GM12878 (cell line): ENCODE data around the gene TM7SF3. TPM values are rescaled to one million over a fixed set of nuclear protein-coding genes. Genes with fewer than 3 reads are reported as not detected.

Experiments
- ATAC-seq: fragments of 200-7000 bp; cut with Tn5 transposase; 3 replicates; pipeline ENCODE4 v1.9.1; 2020; ENCODE audit warnings: mild to moderate bottlenecking, moderate library complexity
- BruUV-seq: library from RNA; stranded (reverse); fragments of 400-500 nt; replicated peaks from 2 replicates; lab custom pipeline; 2021; lab: Mats Ljungman, UMichigan
- CTCF ChIA-PET: fragments of 300-600 bp; sonication (Branson Sonifier 250); formaldehyde crosslinking; extraction: SDS; loops from one replicate; lab custom pipeline; 2021; ENCODE audit warnings: inconsistent platforms; lab: Yijun Ruan, JAX
- POLR2A ChIA-PET: fragments of 350-600 bp; formaldehyde crosslinking; extraction: SDS; loops from one replicate; lab custom pipeline; 2021; ENCODE audit warnings: inconsistent platforms; lab: Charles Lee
- RAD21 ChIA-PET: fragments of 300-600 bp; sonication (Branson Sonifier 250); formaldehyde crosslinking; loops from one replicate; lab custom pipeline; 2023; ENCODE audit warnings: antibody characterized with exemption; ENCODE audit not compliant: unreplicated experiment; lab: Charles Lee
- SMC1A ChIA-PET: fragments of 300-600 bp; sonication (Branson Sonifier 250); formaldehyde crosslinking; loops from one replicate; lab custom pipeline; 2023; ENCODE audit not compliant: unreplicated experiment, uncharacterized antibody; lab: Charles Lee
- DNase-seq: peaks from one replicate; pipeline ENCODE4 v3.0.0-alpha.2; 2011; ENCODE audit warnings: low read depth, low spot score
- FAIRE-seq: peaks from 3 replicates; lab custom pipeline; 2011; peaks lifted over from hg19 to GRCh38; lab: Jason Lieb, UNC
- H2AFZ ChIP-seq: 2 replicates; pipeline ENCODE4 v1.6.0; 2011; ENCODE audit warnings: low read depth, low read length, control low read depth; ENCODE audit not compliant: control insufficient read depth
- H3K27ac ChIP-seq: 2 replicates; pipeline ENCODE4 v1.5.1; 2011; ENCODE audit warnings: control low read depth; ENCODE audit not compliant: control insufficient read depth, insufficient read depth
- H3K27me3 ChIP-seq, 2 experiments: replicated peaks in 1 of 2; 2 replicates each; pipeline versions ENCODE4 v1.6.0 to v1.6.1; 2011; ENCODE audit warnings: low read length in 1 of 2; ENCODE audit not compliant: control insufficient read depth in 2 of 2, insufficient read depth in 2 of 2
- H3K36me3 ChIP-seq, 2 experiments: 2 replicates each; pipeline ENCODE4 v1.5.1; 2011; ENCODE audit warnings: low read length in 1 of 2; ENCODE audit not compliant: control insufficient read depth in 2 of 2, insufficient read depth in 2 of 2
- H3K4me1 ChIP-seq: 2 replicates; pipeline ENCODE4 v1.6.1; 2011; ENCODE audit warnings: mild to moderate bottlenecking, low read length, moderate library complexity, mixed read lengths; ENCODE audit not compliant: control insufficient read depth, insufficient read depth
- H3K4me2 ChIP-seq: 2 replicates; pipeline ENCODE4 v1.6.0; 2011; ENCODE audit warnings: control low read depth; ENCODE audit not compliant: control insufficient read depth, insufficient read depth
- H3K4me3 ChIP-seq: fragments of 200-600 bp; sonication (generic); 2 replicates; pipeline ENCODE4 v1.5.1; 2016
- H3K79me2 ChIP-seq: 2 replicates; pipeline ENCODE4 v1.6.0; 2011; ENCODE audit warnings: low read length; ENCODE audit not compliant: control insufficient read depth, insufficient read depth
- H3K9ac ChIP-seq: 2 replicates; pipeline ENCODE4 v1.8.0; 2011; ENCODE audit warnings: low read length, control low read depth, mixed read lengths; ENCODE audit not compliant: control insufficient read depth, insufficient read depth
- H3K9me3 ChIP-seq: replicated peaks from 3 replicates; pipeline ENCODE4 v1.5.1; 2011; ENCODE audit warnings: mild to moderate bottlenecking, low read length; ENCODE audit not compliant: control insufficient read depth, insufficient read depth
- H4K20me1 ChIP-seq: 2 replicates; pipeline ENCODE4 v1.6.0; 2011; ENCODE audit not compliant: control insufficient read depth, insufficient read depth
- CHD2 ChIP-seq: IDR thresholded peaks from 2 replicates; pipeline ENCODE4 v1.6.1; 2011; ENCODE audit warnings: low read depth, low read length, improper control_type of control experiment, borderline replicate concordance
- HDAC6 ChIP-seq: fragments of 200-600 bp; sonication (generic); IDR thresholded peaks from one replicate; pipeline ENCODE4 v1.8.0; 2017; ENCODE audit warnings: antibody characterized with exemption; ENCODE audit not compliant: unreplicated experiment
- SRF ChIP-seq, 2 experiments: IDR thresholded peaks; 2 replicates each; pipeline ENCODE4 v1.6.1; 2011; ENCODE audit warnings: low read depth in 2 of 2, low read length in 2 of 2, mild to moderate bottlenecking in 1 of 2, moderate library complexity in 1 of 2
- SUZ12 ChIP-seq: fragments of 200-600 bp; sonication (generic); IDR thresholded peaks from one replicate; pipeline ENCODE4 v1.6.1; 2018; ENCODE audit warnings: antibody characterized with exemption, mild to moderate bottlenecking; ENCODE audit not compliant: unreplicated experiment
- WGBS: methylation state at CpG from one replicate; pipeline ENCODE4 v1.1.6; 2016; ENCODE audit warnings: low lambda C conversion rate; ENCODE audit not compliant: insufficient replicate concordance, insufficient coverage; ENCODE audit errors: missing lambda C conversion rate; 5-methylcytosine and 5-hydroxymethylcytosine counted together
- in situ Hi-C: fragments of 300-500 bp; cut with MboI; formaldehyde crosslinking; loops from 9 replicates; pipeline ENCODE4 v1.14.3; 2018; ENCODE audit warnings: mixed read lengths
- intact Hi-C: fragments of 100-400 bp; cut with micrococcal nuclease; formaldehyde crosslinking; loops from one replicate; pipeline ENCODE4 v1.14.2; 2022; ENCODE audit not compliant: unreplicated experiment
- polyA plus RNA-seq, 11 experiments: library from polyadenylated mRNA; depleted of rRNA in 4 of 11; unstranded in 6 of 11; stranded (reverse) in 5 of 11; fragments of >200 nt; fragmentation: Nextera tagmentation in 4 of 11; fragmentation: Illumina TruSeq in 1 of 11; extraction: Ambion mirVana in 4 of 11; extraction: Trizol in 1 of 11; gene quantifications; 1 replicate in 1 of 11; 2 replicates in 10 of 11; pipeline versions ENCODE4 v1.2.1 to v1.2.3, GENCODE V29; 2011 to 2016; ENCODE audit warnings: inconsistent platforms in 2 of 11, missing spikeins in 2 of 11, low read depth in 1 of 11
- total RNA-seq, 4 experiments: library from RNA; depleted of rRNA in 3 of 4; stranded (reverse); fragments of >200 nt in 3 of 4; fragmentation: Illumina TruSeq in 1 of 4; extraction: Trizol in 1 of 4; gene quantifications; 2 replicates each; pipeline versions ENCODE4 v1.2.1 to v1.2.3, GENCODE V29; 2013 to 2021
- TF ChIP-seq, protein P1 (sequence below): fragments of 450-650 bp; IDR thresholded peaks from 2 replicates; pipeline ENCODE4 v1.6.1; 2017; ENCODE audit warnings: antibody characterized with exemption, mild to moderate bottlenecking, moderate library complexity
- TF ChIP-seq, protein P2 (sequence below): fragments of 450-650 bp; IDR thresholded peaks from 2 replicates; pipeline ENCODE4 v1.6.1; 2016; ENCODE audit warnings: mild to moderate bottlenecking

TM7SF3 gene
- total and polyA plus RNA-seq, 10 of the 15 experiments (the other 5 are each of a cell fraction or from before 2014, with no cell fraction given), result 31.4 to 341 (median 74.8) TPM

DNA sequence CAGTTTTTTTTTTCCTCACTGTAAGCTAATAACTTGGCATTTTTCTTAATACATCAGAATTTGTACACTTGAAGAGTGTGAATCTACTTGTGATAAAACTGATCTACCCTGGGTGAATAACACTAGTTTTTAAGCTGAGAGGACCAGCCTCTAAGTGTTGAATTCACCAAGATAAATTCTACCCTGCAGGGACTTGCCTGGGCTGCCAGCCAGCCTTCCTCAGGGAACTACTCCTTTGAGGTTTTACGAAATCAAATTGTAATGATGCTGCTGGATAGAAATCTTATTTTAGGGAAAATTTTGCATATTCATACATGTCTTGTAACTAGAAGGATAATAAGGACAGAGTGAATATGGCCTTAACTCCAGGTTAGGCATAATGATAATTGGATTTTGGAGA lies 10.1 kb upstream of the TM7SF3 start:
- Histone ChIP-seq H3K79me2 (peaks cover 39% of the 10 kb centered on the region), H3K4me3 (peak overlapping the region; percentile 91; the same call in 1 of the 2 replicates), H4K20me1 (no peaks in the 10 kb centered on the region), H3K27me3 (no peaks in the 10 kb centered on the region), H3K9me3 (no peaks in the 10 kb centered on the region), H3K9ac (no peak overlapping the region), H3K4me1 (peaks cover 4% of the 10 kb centered on the region; the same call in 1 of the 2 replicates), H3K36me3 (peaks cover 0 to 10% of the 10 kb centered on the region in 2 experiments; a peak in 3 of 4 replicates), H3K4me2 (peak overlapping the region; percentile 84), H3K27ac (no peak overlapping the region), H2AFZ (no peak overlapping the region)
- TF ChIP-seq SUZ12 (no peak), CHD2 (no peak)
- BruUV-seq, result no TSS peak
- ChIA-PET SMC1A (interaction anchor here (1.0 to 11.1 kb wide), 8 partner anchors 9 to 293 kb away, joined by 3 to 198 read pairs (median 5); partner anchors contain the start of gene TM7SF3), CTCF (interaction anchor here (0.8 to 15.9 kb wide), 7 partner anchors 13 to 361 kb away, joined by 3 to 294 read pairs (median 4); no protein-coding TSS in a partner anchor), POLR2A (interaction anchor here (0.5 to 0.6 kb wide), 2 partner anchors 70 to 296 kb away, joined by 4 to 6 read pairs; no protein-coding TSS in a partner anchor), RAD21 (interaction anchor here (1.1 to 6.8 kb wide), 4 partner anchors 10 to 281 kb away, joined by 3 to 81 read pairs (median 19); partner anchors contain the start of gene TM7SF3)
- WGBS, result 96% methylated on average over 1 of the region's 1 CpG
- FAIRE-seq, result no peak
- ATAC-seq, result no peak
- intact Hi-C loops (no loop called here), in situ Hi-C loops (loop anchor here (5.0 kb wide), 1 partner anchor 278 kb away; no protein-coding TSS in a partner anchor)
- DNase-seq, result no peak

DNA sequence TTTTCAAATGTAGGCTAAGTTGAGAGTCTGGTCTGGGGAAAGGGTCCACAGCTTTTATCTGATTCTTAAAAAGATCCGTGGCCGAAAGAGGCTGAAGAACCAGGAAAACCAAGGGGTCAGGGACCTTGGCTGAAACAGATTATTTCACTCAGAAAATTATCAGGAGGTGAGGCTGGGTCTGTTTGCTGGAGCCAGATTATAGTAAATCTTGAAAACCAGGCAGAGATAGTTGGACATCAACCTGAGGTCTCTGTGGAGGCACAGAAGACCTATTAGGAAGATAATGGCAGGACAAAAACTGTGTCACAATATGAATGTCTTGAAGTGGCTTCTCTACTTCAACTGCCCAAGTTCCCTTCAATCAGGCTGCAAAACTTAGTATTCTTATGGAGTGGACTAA lies 6.6 kb upstream of the TM7SF3 start:
- no peaks in the 10 kb centered on the region for H3K36me3 ChIP-seq
- H3K27ac ChIP-seq, result no peak overlapping the region
- H3K4me3 ChIP-seq, result no peak overlapping the region
- intact Hi-C loops, result no loop called here
- ChIA-PET CTCF (interaction anchor here (0.6 to 15.9 kb wide), 6 partner anchors 19 to 340 kb away, joined by 3 to 294 read pairs (median 4); no protein-coding TSS in a partner anchor), RAD21 (interaction anchor here (0.5 to 6.8 kb wide), 4 partner anchors 201 to 288 kb away, joined by 3 to 81 read pairs (median 4); no protein-coding TSS in a partner anchor), SMC1A (interaction anchor here (1.2 to 11.1 kb wide), 4 partner anchors 16 to 285 kb away, joined by 3 to 198 read pairs (median 3); no protein-coding TSS in a partner anchor), POLR2A (interaction anchor here (1.1 kb wide), 1 partner anchor 282 kb away, joined by 3 read pairs; no protein-coding TSS in a partner anchor)
- H3K79me2 ChIP-seq, result peaks cover 33% of the 10 kb centered on the region
- H4K20me1 ChIP-seq, result no peaks in the 10 kb centered on the region
- 100% methylated on average over 2 of the region's 2 CpGs for WGBS
- FAIRE-seq (no peak), DNase-seq (no peak), ATAC-seq (no peak)
- H3K9me3 ChIP-seq, result no peaks in the 10 kb centered on the region
- no peaks in the 10 kb centered on the region for H3K27me3 ChIP-seq
- no peak overlapping the region for H2AFZ ChIP-seq
- in situ Hi-C loops, result loop anchor here (5.0 kb wide), 1 partner anchor 282 kb away; no protein-coding TSS in a partner anchor
- no TSS peak for BruUV-seq
- no peak overlapping the region for H3K9ac ChIP-seq
- H3K4me1 ChIP-seq, result peaks cover 6% of the 10 kb centered on the region; the same call in 1 of the 2 replicates
- no peak overlapping the region for H3K4me2 ChIP-seq
- no peak for TF ChIP-seq SRF (IDR thresholded peaks at IDR 0.05; ENCODE audit: low read depth in 2 of 2, low read length in 2 of 2)
- TF ChIP-seq, protein P1, sequence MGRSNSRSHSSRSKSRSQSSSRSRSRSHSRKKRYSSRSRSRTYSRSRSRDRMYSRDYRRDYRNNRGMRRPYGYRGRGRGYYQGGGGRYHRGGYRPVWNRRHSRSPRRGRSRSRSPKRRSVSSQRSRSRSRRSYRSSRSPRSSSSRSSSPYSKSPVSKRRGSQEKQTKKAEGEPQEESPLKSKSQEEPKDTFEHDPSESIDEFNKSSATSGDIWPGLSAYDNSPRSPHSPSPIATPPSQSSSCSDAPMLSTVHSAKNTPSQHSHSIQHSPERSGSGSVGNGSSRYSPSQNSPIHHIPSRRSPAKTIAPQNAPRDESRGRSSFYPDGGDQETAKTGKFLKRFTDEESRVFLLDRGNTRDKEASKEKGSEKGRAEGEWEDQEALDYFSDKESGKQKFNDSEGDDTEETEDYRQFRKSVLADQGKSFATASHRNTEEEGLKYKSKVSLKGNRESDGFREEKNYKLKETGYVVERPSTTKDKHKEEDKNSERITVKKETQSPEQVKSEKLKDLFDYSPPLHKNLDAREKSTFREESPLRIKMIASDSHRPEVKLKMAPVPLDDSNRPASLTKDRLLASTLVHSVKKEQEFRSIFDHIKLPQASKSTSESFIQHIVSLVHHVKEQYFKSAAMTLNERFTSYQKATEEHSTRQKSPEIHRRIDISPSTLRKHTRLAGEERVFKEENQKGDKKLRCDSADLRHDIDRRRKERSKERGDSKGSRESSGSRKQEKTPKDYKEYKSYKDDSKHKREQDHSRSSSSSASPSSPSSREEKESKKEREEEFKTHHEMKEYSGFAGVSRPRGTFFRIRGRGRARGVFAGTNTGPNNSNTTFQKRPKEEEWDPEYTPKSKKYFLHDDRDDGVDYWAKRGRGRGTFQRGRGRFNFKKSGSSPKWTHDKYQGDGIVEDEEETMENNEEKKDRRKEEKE, result no peak
- no peak for TF ChIP-seq HDAC6
- TF ChIP-seq, protein P2, sequence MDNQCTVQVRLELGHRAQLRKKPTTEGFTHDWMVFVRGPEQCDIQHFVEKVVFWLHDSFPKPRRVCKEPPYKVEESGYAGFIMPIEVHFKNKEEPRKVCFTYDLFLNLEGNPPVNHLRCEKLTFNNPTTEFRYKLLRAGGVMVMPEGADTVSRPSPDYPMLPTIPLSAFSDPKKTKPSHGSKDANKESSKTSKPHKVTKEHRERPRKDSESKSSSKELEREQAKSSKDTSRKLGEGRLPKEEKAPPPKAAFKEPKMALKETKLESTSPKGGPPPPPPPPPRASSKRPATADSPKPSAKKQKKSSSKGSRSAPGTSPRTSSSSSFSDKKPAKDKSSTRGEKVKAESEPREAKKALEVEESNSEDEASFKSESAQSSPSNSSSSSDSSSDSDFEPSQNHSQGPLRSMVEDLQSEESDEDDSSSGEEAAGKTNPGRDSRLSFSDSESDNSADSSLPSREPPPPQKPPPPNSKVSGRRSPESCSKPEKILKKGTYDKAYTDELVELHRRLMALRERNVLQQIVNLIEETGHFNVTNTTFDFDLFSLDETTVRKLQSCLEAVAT, result no peak
